Measurements from ENCODE around the gene OR13D1. TPM values are rescaled to one million over a fixed set of nuclear protein-coding genes. Genes with fewer than 3 reads are reported as not detected.

The OR13D1 gene
- total RNA-seq, 1 donor from 2014 or later: not detected

Other genes starting within 250 kb of the OR13D1 start
- gene OR13F1, start 190.3 kb upstream of the OR13D1 start, total RNA-seq: not detected in 2 replicates
- gene OR13C4, start 167.3 kb upstream of the OR13D1 start, total RNA-seq: not detected in 2 replicates
- not detected in 2 replicates for gene OR13C3, start 157.7 kb upstream of the OR13D1 start, total RNA-seq
- gene OR13C8, start 125.3 kb upstream of the OR13D1 start, total RNA-seq: not detected in 2 replicates
- gene OR13C5, start 95.1 kb upstream of the OR13D1 start, total RNA-seq: not detected in 2 replicates
- not detected in 2 replicates for gene OR13C2, start 88.9 kb upstream of the OR13D1 start, total RNA-seq
- gene OR13C9, start 76.3 kb upstream of the OR13D1 start, total RNA-seq: not detected in 2 replicates
- gene NIPSNAP3A, start 53.2 kb downstream of the OR13D1 start, total RNA-seq: 10.3 and 10.8 TPM in 2 replicates
- gene NIPSNAP3B, start 69.6 kb downstream of the OR13D1 start, total RNA-seq: 0.50 and 0.60 TPM in 2 replicates
- 0.14 TPM in 1 of 2 replicates, not detected in the other for gene ABCA1, start 233.6 kb downstream of the OR13D1 start, total RNA-seq

All from activated T-helper 2 cell treated with anti-CD3 and anti-CD28 coated beads, Interferon-gamma antibody, Interleukin-2, Interleukin-4, amounts not matched to agents 10 μg/mL and 5 μg/mL and 100 μg/mL, durations not matched to agents 14 hours and 24 hours and 36 hours (primary cell).